GM18858 (cell line): ENCODE data around the gene MDC1.
A peak's percentile ranks its signal among the peaks of the same experiment; 100 is the strongest.

Experiments used
- ATAC-seq: cut with Tn5 transposase; IDR thresholded peaks from one replicate; pipeline ENCODE4 v1.9.1; 2021; ENCODE audit not compliant: unreplicated experiment

The MDC1 gene

GRCh38 chr6:30747902-30748769, 31.1 kb upstream of the MDC1 start:
- no peak for ATAC-seq

- ATAC-seq, result no peak
Measured at GRCh38 chr6:30747300-30747687, 30.2 kb upstream of the MDC1 start.

GRCh38 chr6:30744054-30744805, 27.1 kb upstream of the MDC1 start, which contains the start of gene IER3:
IER3 (minus strand) TSS chr6:30744547; CDS start chr6:30744518, 29 bp downstream.
- ATAC-seq, result no peak

GRCh38 chr6:30743099-30744053, 26.3 kb upstream of the MDC1 start:
- ATAC-seq, result no peak

- no peak for ATAC-seq
Measured at GRCh38 chr6:30742316-30743098, 25.4 kb upstream of the MDC1 start, which contains the start of gene FLOT1. FLOT1 (minus strand) TSS chr6:30742687; CDS start chr6:30742189, 498 bp downstream.

GRCh38 chr6:30741789-30742315, 24.8 kb upstream of the MDC1 start:
- ATAC-seq, result no peak

GRCh38 chr6:30741063-30741779, 24.1 kb upstream of the MDC1 start:
- no peak for ATAC-seq

- ATAC-seq, result no peak
Measured at GRCh38 chr6:30740540-30740870, 23.4 kb upstream of the MDC1 start.

GRCh38 chr6:30738532-30738931, 21.5 kb upstream of the MDC1 start:
- no peak for ATAC-seq

- no peak for ATAC-seq
Measured at GRCh38 chr6:30735668-30736314, 18.7 kb upstream of the MDC1 start.

- no peak for ATAC-seq
Measured at GRCh38 chr6:30732237-30732943, 15.3 kb upstream of the MDC1 start.

- peak; percentile 41 for ATAC-seq
Measured at GRCh38 chr6:30730601-30731435, 13.7 kb upstream of the MDC1 start.

- no peak for ATAC-seq
Measured at GRCh38 chr6:30727920-30728553, 11.0 kb upstream of the MDC1 start.

GRCh38 chr6:30726506-30727413, 9.7 kb upstream of the MDC1 start:
- no peak for ATAC-seq

GRCh38 chr6:30725713-30726505, 8.8 kb upstream of the MDC1 start:
- ATAC-seq, result no peak
